HepG2 (cell line): ENCODE data around the gene LUZP1. TPM values are rescaled to one million over a fixed set of nuclear protein-coding genes. Genes with fewer than 3 reads are reported as not detected.

Experiments used
- ARNTL ChIP-seq: sonication (generic); formaldehyde crosslinking; IDR thresholded peaks from 2 replicates; pipeline ENCODE4 v1.4.0; 2020; ENCODE audit warnings: mild to moderate bottlenecking, missing genetic modification reagents
- CHCHD3 ChIP-seq: sonication (generic); formaldehyde crosslinking; IDR thresholded peaks from 2 replicates; pipeline ENCODE4 v1.8.0; 2022; ENCODE audit warnings: mild to moderate bottlenecking, missing genetic modification reagents, moderate library complexity
- FOXJ3 ChIP-seq: sonication (generic); formaldehyde crosslinking; IDR thresholded peaks from 2 replicates; pipeline ENCODE4 v1.4.0; 2020; ENCODE audit warnings: missing genetic modification reagents, mild to moderate bottlenecking, borderline replicate concordance
- HDAC2 ChIP-seq: sonication (generic); formaldehyde crosslinking; IDR thresholded peaks from 2 replicates; pipeline ENCODE4 v1.4.0; 2020; ENCODE audit warnings: missing genetic modification reagents
- HHEX ChIP-seq: IDR thresholded peaks from 2 replicates; pipeline ENCODE4 v1.6.1; 2016; ENCODE audit warnings: control low read depth
- HNF4G ChIP-seq, 2 experiments: sonication (generic) in 1 of 2; formaldehyde crosslinking in 1 of 2; IDR thresholded peaks; 2 replicates each; pipeline versions ENCODE4 v1.4.0 to v1.6.1; 2011 to 2020; ENCODE audit warnings: borderline replicate concordance in 2 of 2, low read depth in 2 of 2, mild to moderate bottlenecking in 2 of 2, low read length in 1 of 2, missing genetic modification reagents in 1 of 2, moderate library complexity in 1 of 2
- NR2F2 ChIP-seq: IDR thresholded peaks from 2 replicates; pipeline ENCODE4 v1.6.1; 2012; ENCODE audit warnings: low read depth, inconsistent platforms, borderline replicate concordance
- SRSF1 ChIP-seq: fragments of 200-400 bp; formaldehyde crosslinking; optimal IDR thresholded peaks from 2 replicates; pipeline ENCODE3; 2017; ENCODE audit warnings: mild to moderate bottlenecking, low read depth, low read length, moderate library complexity
- SSRP1 ChIP-seq: IDR thresholded peaks from 2 replicates; pipeline ENCODE4 v1.6.1; 2016; ENCODE audit warnings: control low read depth
- ZNF251 ChIP-seq: sonication (generic); formaldehyde crosslinking; IDR thresholded peaks from 2 replicates; pipeline ENCODE4 v1.9.0; 2021; ENCODE audit warnings: mild to moderate bottlenecking, missing genetic modification reagents
- ZNF264 ChIP-seq: sonication (generic); formaldehyde crosslinking; IDR thresholded peaks from 2 replicates; pipeline ENCODE4 v1.4.0; 2020; ENCODE audit warnings: missing genetic modification reagents
- ZNF543 ChIP-seq: sonication (generic); formaldehyde crosslinking; IDR thresholded peaks from 2 replicates; pipeline ENCODE4 v1.4.0; 2020; ENCODE audit warnings: mild to moderate bottlenecking, missing genetic modification reagents
- ZNF564 ChIP-seq: sonication (generic); formaldehyde crosslinking; IDR thresholded peaks from 2 replicates; pipeline ENCODE4 v1.8.1; 2023; ENCODE audit warnings: mild to moderate bottlenecking, missing genetic modification reagents
- ZNF616 ChIP-seq: sonication (generic); formaldehyde crosslinking; IDR thresholded peaks from 2 replicates; pipeline ENCODE4 v1.5.0; 2020; ENCODE audit warnings: low read depth, mild to moderate bottlenecking, missing genetic modification reagents
- ZNF891 ChIP-seq: sonication (generic); formaldehyde crosslinking; IDR thresholded peaks from 2 replicates; pipeline ENCODE4 v1.5.0; 2020; ENCODE audit warnings: mild to moderate bottlenecking, missing genetic modification reagents
- ZSCAN12 ChIP-seq: sonication (generic); formaldehyde crosslinking; IDR thresholded peaks from 2 replicates; pipeline ENCODE4 v1.9.0; 2021; ENCODE audit warnings: mild to moderate bottlenecking, missing genetic modification reagents
- polyA plus RNA-seq, 8 experiments: library from polyadenylated mRNA; depleted of rRNA in 3 of 8; stranded (reverse) in 7 of 8; unstranded in 1 of 8; fragments of >200 nt; fragmentation: Illumina TruSeq in 4 of 8; extraction: Trizol in 4 of 8; gene quantifications; 2 replicates each; pipeline versions ENCODE4 v1.2.1 to v1.2.3, GENCODE V29; 2011 to 2016; ENCODE audit warnings: low read depth in 4 of 8, missing spikeins in 1 of 8, mixed read lengths in 1 of 8; ENCODE audit not compliant: insufficient read depth in 1 of 8
- total RNA-seq, 5 experiments: library from RNA; depleted of rRNA; stranded (reverse); fragments of >200 nt; fragmentation: Illumina TruSeq; extraction: Trizol; gene quantifications; 2 replicates each; pipeline ENCODE4 v1.2.3, GENCODE V29; 2016; ENCODE audit warnings: low read depth in 1 of 5
- TF ChIP-seq, protein P1 (sequence below): sonication (generic); formaldehyde crosslinking; IDR thresholded peaks from 2 replicates; pipeline ENCODE4 v1.5.0; 2020; ENCODE audit warnings: missing genetic modification reagents
- TF ChIP-seq, protein P2 (sequence below): sonication (generic); formaldehyde crosslinking; IDR thresholded peaks from 2 replicates; pipeline ENCODE4 v1.4.0; 2020; ENCODE audit warnings: missing genetic modification reagents
- TF ChIP-seq, protein P3 (sequence below), 2 experiments: fragments of 450-650 bp in 1 of 2; sonication (generic) in 1 of 2; formaldehyde crosslinking; IDR thresholded peaks; 2 replicates each; pipeline versions ENCODE4 v1.5.0 to v1.8.0; 2020 to 2022; ENCODE audit warnings: mild to moderate bottlenecking in 1 of 2, missing genetic modification reagents in 1 of 2
- TF ChIP-seq, protein P4 (sequence below): sonication (generic); formaldehyde crosslinking; IDR thresholded peaks from 2 replicates; pipeline ENCODE4 v1.4.0; 2020; ENCODE audit warnings: missing genetic modification reagents, borderline replicate concordance
- TF ChIP-seq, protein P5 (sequence below): fragments of 450-650 bp; IDR thresholded peaks from 2 replicates; pipeline ENCODE4 v1.6.1; 2017; ENCODE audit warnings: mild to moderate bottlenecking
- TF ChIP-seq, protein P6 (sequence below): sonication (generic); formaldehyde crosslinking; IDR thresholded peaks from 2 replicates; pipeline ENCODE4 v1.8.1; 2023; ENCODE audit warnings: mild to moderate bottlenecking, missing genetic modification reagents

The LUZP1 gene
- total and polyA plus RNA-seq, 2 of the 13 experiments (the other 11 are each of a cell fraction or from before 2014, with no cell fraction given), result 6.9 to 12.7 TPM

DNA sequence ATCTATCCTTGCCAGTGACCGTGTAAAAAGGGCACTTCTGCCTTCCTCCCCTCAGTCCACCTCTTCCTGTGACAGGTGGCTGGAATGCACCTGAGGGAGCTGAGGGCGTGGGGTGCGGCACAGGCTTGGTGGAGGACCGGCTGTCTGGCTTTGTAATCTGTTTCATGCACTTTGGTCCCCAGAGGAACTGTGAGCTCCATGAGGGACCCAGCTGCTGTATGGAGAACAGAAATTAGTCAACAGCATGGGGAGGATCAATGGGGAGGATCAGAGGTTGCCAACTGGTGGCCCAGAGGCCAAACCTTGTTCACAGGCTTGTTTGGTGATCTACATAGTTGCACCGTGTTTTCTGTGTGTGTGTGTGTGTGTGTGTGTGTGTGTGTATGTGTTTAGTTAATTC is 19.0 kb upstream of the LUZP1 start (continued):
- TF ChIP-seq, protein P1, sequence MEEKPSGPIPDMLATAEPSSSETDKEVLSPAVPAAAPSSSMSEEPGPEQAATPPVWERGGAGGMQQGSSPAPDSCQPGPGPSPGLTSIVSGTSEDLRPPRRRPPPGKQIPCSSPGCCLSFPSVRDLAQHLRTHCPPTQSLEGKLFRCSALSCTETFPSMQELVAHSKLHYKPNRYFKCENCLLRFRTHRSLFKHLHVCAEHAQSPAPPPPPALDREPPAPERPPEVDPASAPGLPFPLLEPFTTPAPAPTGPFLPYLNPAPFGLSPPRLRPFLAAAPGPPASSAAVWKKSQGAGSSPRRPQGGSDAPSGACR (CRISPR knock-in tag), result peak; percentile 95
- TF ChIP-seq SRSF1 (no peak), NR2F2 (peak; percentile 85), FOXJ3 (CRISPR knock-in tag) (0 out of 2 replicates have a peak, but pooled peaks have one; percentile 66), HDAC2 (peak; percentile 84), HNF4G (IDR thresholded peaks at IDR 0.05; ENCODE audit: borderline replicate concordance, low read depth, low read length) (peak; percentile 98), HNF4G (CRISPR knock-in tag; IDR thresholded peaks at IDR 0.05; ENCODE audit: borderline replicate concordance, low read depth) (peak; percentile 93), CHCHD3 (CRISPR knock-in tag) (no peak), SSRP1 (CRISPR knock-in tag) (no peak), ZSCAN12 (no peak), ARNTL (CRISPR knock-in tag) (peak; percentile 75; the same call in 1 of the 2 replicates), ZNF891 (CRISPR knock-in tag) (no peak), ZNF251 (CRISPR knock-in tag) (no peak), HHEX (peak; percentile 54; the same call in 1 of the 2 replicates), ZNF564 (CRISPR knock-in tag) (no peak), ZNF264 (CRISPR knock-in tag) (peak; percentile 84), ZNF616 (CRISPR knock-in tag) (0 out of 2 replicates have a peak, but pooled peaks have one; percentile 25), ZNF543 (CRISPR knock-in tag) (no peak; the same call in 1 of the 2 replicates)
- TF ChIP-seq, protein P2, sequence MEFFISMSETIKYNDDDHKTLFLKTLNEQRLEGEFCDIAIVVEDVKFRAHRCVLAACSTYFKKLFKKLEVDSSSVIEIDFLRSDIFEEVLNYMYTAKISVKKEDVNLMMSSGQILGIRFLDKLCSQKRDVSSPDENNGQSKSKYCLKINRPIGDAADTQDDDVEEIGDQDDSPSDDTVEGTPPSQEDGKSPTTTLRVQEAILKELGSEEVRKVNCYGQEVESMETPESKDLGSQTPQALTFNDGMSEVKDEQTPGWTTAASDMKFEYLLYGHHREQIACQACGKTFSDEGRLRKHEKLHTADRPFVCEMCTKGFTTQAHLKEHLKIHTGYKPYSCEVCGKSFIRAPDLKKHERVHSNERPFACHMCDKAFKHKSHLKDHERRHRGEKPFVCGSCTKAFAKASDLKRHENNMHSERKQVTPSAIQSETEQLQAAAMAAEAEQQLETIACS, result no peak
- TF ChIP-seq, protein P3, sequence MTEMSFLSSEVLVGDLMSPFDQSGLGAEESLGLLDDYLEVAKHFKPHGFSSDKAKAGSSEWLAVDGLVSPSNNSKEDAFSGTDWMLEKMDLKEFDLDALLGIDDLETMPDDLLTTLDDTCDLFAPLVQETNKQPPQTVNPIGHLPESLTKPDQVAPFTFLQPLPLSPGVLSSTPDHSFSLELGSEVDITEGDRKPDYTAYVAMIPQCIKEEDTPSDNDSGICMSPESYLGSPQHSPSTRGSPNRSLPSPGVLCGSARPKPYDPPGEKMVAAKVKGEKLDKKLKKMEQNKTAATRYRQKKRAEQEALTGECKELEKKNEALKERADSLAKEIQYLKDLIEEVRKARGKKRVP (CRISPR knock-in tag; IDR thresholded peaks at IDR 0.05), result peak in 1 of 2 experiments; percentile 60; a peak in 2 of 4 replicates
- TF ChIP-seq, protein P4, sequence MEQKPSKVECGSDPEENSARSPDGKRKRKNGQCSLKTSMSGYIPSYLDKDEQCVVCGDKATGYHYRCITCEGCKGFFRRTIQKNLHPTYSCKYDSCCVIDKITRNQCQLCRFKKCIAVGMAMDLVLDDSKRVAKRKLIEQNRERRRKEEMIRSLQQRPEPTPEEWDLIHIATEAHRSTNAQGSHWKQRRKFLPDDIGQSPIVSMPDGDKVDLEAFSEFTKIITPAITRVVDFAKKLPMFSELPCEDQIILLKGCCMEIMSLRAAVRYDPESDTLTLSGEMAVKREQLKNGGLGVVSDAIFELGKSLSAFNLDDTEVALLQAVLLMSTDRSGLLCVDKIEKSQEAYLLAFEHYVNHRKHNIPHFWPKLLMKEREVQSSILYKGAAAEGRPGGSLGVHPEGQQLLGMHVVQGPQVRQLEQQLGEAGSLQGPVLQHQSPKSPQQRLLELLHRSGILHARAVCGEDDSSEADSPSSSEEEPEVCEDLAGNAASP (CRISPR knock-in tag), result peak; percentile 78
- TF ChIP-seq, protein P5, sequence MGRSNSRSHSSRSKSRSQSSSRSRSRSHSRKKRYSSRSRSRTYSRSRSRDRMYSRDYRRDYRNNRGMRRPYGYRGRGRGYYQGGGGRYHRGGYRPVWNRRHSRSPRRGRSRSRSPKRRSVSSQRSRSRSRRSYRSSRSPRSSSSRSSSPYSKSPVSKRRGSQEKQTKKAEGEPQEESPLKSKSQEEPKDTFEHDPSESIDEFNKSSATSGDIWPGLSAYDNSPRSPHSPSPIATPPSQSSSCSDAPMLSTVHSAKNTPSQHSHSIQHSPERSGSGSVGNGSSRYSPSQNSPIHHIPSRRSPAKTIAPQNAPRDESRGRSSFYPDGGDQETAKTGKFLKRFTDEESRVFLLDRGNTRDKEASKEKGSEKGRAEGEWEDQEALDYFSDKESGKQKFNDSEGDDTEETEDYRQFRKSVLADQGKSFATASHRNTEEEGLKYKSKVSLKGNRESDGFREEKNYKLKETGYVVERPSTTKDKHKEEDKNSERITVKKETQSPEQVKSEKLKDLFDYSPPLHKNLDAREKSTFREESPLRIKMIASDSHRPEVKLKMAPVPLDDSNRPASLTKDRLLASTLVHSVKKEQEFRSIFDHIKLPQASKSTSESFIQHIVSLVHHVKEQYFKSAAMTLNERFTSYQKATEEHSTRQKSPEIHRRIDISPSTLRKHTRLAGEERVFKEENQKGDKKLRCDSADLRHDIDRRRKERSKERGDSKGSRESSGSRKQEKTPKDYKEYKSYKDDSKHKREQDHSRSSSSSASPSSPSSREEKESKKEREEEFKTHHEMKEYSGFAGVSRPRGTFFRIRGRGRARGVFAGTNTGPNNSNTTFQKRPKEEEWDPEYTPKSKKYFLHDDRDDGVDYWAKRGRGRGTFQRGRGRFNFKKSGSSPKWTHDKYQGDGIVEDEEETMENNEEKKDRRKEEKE, result no peak
- TF ChIP-seq, protein P6, sequence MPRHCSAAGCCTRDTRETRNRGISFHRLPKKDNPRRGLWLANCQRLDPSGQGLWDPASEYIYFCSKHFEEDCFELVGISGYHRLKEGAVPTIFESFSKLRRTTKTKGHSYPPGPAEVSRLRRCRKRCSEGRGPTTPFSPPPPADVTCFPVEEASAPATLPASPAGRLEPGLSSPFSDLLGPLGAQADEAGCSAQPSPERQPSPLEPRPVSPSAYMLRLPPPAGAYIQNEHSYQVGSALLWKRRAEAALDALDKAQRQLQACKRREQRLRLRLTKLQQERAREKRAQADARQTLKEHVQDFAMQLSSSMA, result peak; percentile 63; the same call in 1 of the 2 replicates
